Measurements from ENCODE around the gene SIKE1. TPM values are rescaled to one million over a fixed set of nuclear protein-coding genes. Genes with fewer than 3 reads are reported as not detected.

The SIKE1 gene
- total RNA-seq, 1 experiment from 2014 or later, result 61.9 TPM

- CTCF ChIA-PET, result no interaction called here
- TF ChIP-seq CTCF (conservative IDR thresholded peaks at IDR 0.05) (no peak), EZH2 (IDR thresholded peaks at IDR 0.05; ENCODE audit: low read depth) (no peak)
- Histone ChIP-seq H3K9me2 (ENCODE audit: insufficient read depth) (no peaks in the 10 kb centered on the region), H3K79me2 (ENCODE audit: low read depth) (peaks cover 100% of the 10 kb centered on the region), H2AFZ (no peak overlapping the region), H3K4me3 (no peak overlapping the region), H3K27ac (no peak overlapping the region), H3K4me1 (replicated peaks; ENCODE audit: insufficient read depth) (no peaks in the 10 kb centered on the region), H3K36me3 (ENCODE audit: low read depth) (peaks cover 89% of the 10 kb centered on the region), H3K27me3 (ENCODE audit: insufficient read depth, low read depth) (no peaks in the 10 kb centered on the region), H3K9me3 (ENCODE audit: insufficient read depth, low read depth) (no peaks in the 10 kb centered on the region), H3F3A (ENCODE audit: insufficient read depth, low read depth) (peaks cover 18% of the 10 kb centered on the region; the same call in 1 of the 2 replicates), H3K4me2 (no peak overlapping the region), H4K20me1 (ENCODE audit: insufficient read depth) (peaks cover 100% of the 10 kb centered on the region)
- intact Hi-C loops (cut with micrococcal nuclease; ENCODE audit: unreplicated experiment), result no loop called here
- POLR2A ChIA-PET (ENCODE audit: unreplicated experiment), result interaction anchor here (0.7 kb wide), 1 partner anchor 592 kb away, joined by 3 read pairs; no protein-coding TSS in a partner anchor
- DNase-seq, result no peak
- no TSS peak for BruUV-seq (replicated peaks)
Measured at GRCh38 chr1:114745291-114745690, 35.2 kb downstream of the SIKE1 start.

- H2AFZ ChIP-seq, result no peak overlapping the region
- intact Hi-C loops (cut with micrococcal nuclease; ENCODE audit: unreplicated experiment), result no loop called here
- no peaks in the 10 kb centered on the region for H3K4me1 ChIP-seq (replicated peaks; ENCODE audit: insufficient read depth)
- H3K79me2 ChIP-seq (ENCODE audit: low read depth), result peaks cover 98% of the 10 kb centered on the region
- peaks cover 19% of the 10 kb centered on the region; the same call in 1 of the 2 replicates for H3F3A ChIP-seq (ENCODE audit: insufficient read depth, low read depth)
- ChIA-PET POLR2A (ENCODE audit: unreplicated experiment) (interaction anchor here (0.6 kb wide), 1 partner anchor 321 kb away, joined by 3 read pairs; no protein-coding TSS in a partner anchor), CTCF (no interaction called here)
- no peaks in the 10 kb centered on the region for H3K9me2 ChIP-seq (ENCODE audit: insufficient read depth)
- peaks cover 86% of the 10 kb centered on the region for H3K36me3 ChIP-seq (ENCODE audit: low read depth)
- no peak overlapping the region for H3K4me3 ChIP-seq
- peaks cover 100% of the 10 kb centered on the region for H4K20me1 ChIP-seq (ENCODE audit: insufficient read depth)
- no peak for DNase-seq
- H3K27me3 ChIP-seq (ENCODE audit: insufficient read depth, low read depth), result no peaks in the 10 kb centered on the region
- no peak overlapping the region for H3K27ac ChIP-seq
- H3K4me2 ChIP-seq, result no peak overlapping the region
- no TSS peak for BruUV-seq (replicated peaks)
- TF ChIP-seq EZH2 (IDR thresholded peaks at IDR 0.05; ENCODE audit: low read depth), result no peak
- H3K9me3 ChIP-seq (ENCODE audit: insufficient read depth, low read depth), result no peaks in the 10 kb centered on the region
Measured at GRCh38 chr1:114741963-114742746, 38.3 kb downstream of the SIKE1 start.

- H3K4me3 ChIP-seq, result no peak overlapping the region
- no TSS peak for BruUV-seq (replicated peaks)
- intact Hi-C loops (cut with micrococcal nuclease; ENCODE audit: unreplicated experiment), result no loop called here
- no peak for TF ChIP-seq EZH2 (IDR thresholded peaks at IDR 0.05; ENCODE audit: low read depth)
- no peak for TF ChIP-seq CTCF (conservative IDR thresholded peaks at IDR 0.05)
- H3F3A ChIP-seq (ENCODE audit: insufficient read depth, low read depth), result peaks cover 19% of the 10 kb centered on the region; the same call in 1 of the 2 replicates
- no peak overlapping the region for H3K4me2 ChIP-seq
- H3K9me3 ChIP-seq (ENCODE audit: insufficient read depth, low read depth), result no peaks in the 10 kb centered on the region
- no peak overlapping the region for H2AFZ ChIP-seq
- no peaks in the 10 kb centered on the region for H3K27me3 ChIP-seq (ENCODE audit: insufficient read depth, low read depth)
- DNase-seq, result no peak
- H3K79me2 ChIP-seq (ENCODE audit: low read depth), result peaks cover 95% of the 10 kb centered on the region
- CTCF ChIA-PET, result no interaction called here
- H3K4me1 ChIP-seq (replicated peaks; ENCODE audit: insufficient read depth), result no peaks in the 10 kb centered on the region
- POLR2A ChIA-PET (ENCODE audit: unreplicated experiment), result no interaction called here
- no peaks in the 10 kb centered on the region for H3K9me2 ChIP-seq (ENCODE audit: insufficient read depth)
- peaks cover 99% of the 10 kb centered on the region for H4K20me1 ChIP-seq (ENCODE audit: insufficient read depth)
- no peak overlapping the region for H3K27ac ChIP-seq
- peaks cover 86% of the 10 kb centered on the region for H3K36me3 ChIP-seq (ENCODE audit: low read depth)
Measured at GRCh38 chr1:114740331-114740730, 40.2 kb downstream of the SIKE1 start.

All from PC-9 (cell line).